Skeletal muscle cell (primary cell): Measurements from ENCODE around the gene MAB21L3.
A peak's percentile ranks its signal among the peaks of the same experiment; 100 is the strongest.

Experiments
- DNase-seq: peaks from one replicate; pipeline ENCODE4 v3.0.0-alpha.2; 2010; ENCODE audit warnings: low read depth
- H3K4me3 ChIP-seq: 2 replicates; pipeline ENCODE4 v1.5.1; 2011; ENCODE audit warnings: low read depth, mild to moderate bottlenecking, control low read depth, low read length, moderate library complexity

The MAB21L3 gene

DNA sequence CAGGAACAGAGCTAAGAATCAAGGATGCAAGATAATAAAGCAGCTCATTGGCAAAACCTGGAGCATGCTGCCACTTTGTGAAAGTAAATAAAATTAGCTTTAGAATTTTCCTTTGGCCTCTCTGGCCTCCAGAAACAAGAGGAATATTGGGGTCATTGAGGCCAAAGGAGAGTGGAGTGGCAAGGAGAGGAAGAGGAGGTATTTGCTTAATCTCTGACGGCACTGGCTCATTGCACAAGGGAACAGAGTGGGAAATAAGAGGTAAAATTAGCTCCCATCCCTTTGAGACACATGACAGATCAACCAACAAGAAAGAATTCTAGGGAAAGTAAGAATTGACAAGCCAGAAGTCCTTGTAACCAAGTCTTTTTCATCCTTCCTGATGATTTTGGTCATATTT, 48.4 kb downstream of the MAB21L3 start:
- no peak for DNase-seq
- no peak overlapping the region for H3K4me3 ChIP-seq

DNA sequence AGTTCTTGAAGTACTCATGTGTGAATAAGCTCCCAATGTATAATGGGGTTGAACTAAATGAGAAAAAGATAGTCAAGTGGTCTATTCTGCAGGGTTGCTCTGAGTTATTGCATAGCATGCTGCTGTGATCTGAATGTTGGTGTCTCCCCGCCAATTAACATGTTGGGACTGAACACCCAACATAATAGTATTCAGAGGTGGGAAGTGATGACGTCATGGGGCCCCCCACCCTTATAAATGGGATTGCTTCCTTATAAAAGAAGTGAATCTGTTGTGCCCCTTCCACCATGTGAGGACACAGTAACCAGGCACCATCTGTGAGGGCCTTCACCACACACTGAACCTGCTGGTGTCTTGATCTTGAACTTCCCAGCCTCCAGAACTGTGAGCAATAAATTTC, 50.2 kb downstream of the MAB21L3 start:
- DNase-seq, result no peak

GRCh38 chr1:116161877-116162390, 50.7 kb downstream of the MAB21L3 start:
- no peak overlapping the region for H3K4me3 ChIP-seq
- DNase-seq, result no peak

More for the DNA sequence above, 50.2 kb downstream of the MAB21L3 start:
- H3K4me3 ChIP-seq, result no peak overlapping the region

DNA sequence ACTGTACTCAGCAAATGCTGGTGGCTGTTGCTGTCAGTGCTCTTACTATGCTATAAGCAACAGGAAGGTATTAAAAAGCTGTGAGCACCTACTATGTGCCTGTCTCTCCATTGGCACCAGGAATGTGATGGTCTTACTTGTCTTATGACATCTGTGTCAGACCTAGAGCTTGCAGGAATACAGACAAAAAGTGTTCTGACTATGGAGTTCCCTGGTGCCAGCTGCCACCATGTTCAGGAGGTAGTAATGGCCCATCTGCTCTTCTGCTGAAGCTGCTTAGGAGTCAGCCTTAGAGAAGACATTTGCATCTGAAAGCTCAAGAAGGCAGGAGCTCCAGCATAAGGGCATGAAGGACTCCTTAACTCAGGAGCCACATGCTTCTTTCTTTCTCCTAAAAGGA, 52.3 kb downstream of the MAB21L3 start:
- no peak for DNase-seq
- H3K4me3 ChIP-seq, result no peak overlapping the region

GRCh38 chr1:116164150-116164549, 53.0 kb downstream of the MAB21L3 start:
- peak overlapping the region; percentile 23 for H3K4me3 ChIP-seq
- no peak for DNase-seq

DNA sequence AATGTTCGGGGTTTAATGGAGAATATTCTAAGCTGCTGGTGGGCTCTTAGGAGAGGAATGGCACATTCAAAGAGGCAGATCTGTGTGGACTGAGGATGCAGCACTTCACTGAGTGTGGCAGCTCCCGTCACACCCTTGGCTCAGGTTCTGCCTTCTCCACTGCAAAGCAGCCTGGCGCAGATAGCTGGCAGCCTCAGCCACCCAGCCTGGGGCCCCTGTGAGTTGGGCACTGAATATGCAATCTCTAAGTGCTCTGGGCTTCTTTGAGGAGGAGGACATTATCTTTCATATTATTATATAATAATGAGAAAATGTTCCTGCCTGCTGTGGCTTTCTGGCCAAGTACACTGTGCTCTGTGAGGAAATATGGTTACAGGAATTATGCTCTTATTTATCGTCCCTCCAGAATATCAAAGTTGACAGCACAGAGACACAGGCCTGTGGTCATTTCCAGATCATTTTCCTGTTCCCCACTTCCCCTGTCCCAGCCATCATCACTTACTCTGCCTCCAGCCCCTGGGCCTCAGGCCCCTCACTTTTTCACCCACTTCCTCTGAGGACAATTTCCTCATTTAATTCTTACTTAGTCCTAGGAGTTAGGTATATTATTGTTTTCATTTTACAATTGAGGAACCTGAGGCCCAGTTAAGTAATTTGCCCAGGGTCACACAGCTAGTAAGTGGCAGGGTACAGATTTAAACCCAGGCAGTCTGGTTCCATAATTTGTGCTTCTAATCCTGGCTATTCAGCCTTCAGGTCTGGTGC, 53.6 kb downstream of the MAB21L3 start:
- DNase-seq, result no peak
- peak overlapping the region; percentile 23 for H3K4me3 ChIP-seq

DNA sequence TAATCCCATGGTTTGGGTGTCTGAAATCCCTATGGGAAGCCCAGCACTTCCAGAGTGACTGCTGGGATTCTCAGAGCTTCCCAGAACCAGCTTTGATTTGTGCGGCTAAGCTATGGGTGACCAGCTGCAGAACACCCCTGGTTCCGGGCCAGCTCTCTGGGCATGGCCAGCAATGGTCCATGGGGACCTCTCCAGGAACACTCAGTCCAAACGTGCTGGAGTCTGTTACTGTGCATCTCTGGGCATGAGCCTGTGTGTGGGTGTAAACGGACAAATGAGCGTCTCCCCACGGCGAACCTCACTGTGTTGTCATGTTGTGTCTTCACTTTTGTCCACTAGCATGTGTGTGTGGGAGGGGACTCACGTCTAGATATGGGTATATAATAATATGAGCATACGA, 54.4 kb downstream of the MAB21L3 start:
- no peak for DNase-seq
- H3K4me3 ChIP-seq, result no peak overlapping the region

GRCh38 chr1:116166011-116166571, 54.9 kb downstream of the MAB21L3 start:
- no peak for DNase-seq
- H3K4me3 ChIP-seq, result no peak overlapping the region

GRCh38 chr1:116166655-116167054, 55.5 kb downstream of the MAB21L3 start:
- no peak overlapping the region for H3K4me3 ChIP-seq
- DNase-seq, result no peak

DNA sequence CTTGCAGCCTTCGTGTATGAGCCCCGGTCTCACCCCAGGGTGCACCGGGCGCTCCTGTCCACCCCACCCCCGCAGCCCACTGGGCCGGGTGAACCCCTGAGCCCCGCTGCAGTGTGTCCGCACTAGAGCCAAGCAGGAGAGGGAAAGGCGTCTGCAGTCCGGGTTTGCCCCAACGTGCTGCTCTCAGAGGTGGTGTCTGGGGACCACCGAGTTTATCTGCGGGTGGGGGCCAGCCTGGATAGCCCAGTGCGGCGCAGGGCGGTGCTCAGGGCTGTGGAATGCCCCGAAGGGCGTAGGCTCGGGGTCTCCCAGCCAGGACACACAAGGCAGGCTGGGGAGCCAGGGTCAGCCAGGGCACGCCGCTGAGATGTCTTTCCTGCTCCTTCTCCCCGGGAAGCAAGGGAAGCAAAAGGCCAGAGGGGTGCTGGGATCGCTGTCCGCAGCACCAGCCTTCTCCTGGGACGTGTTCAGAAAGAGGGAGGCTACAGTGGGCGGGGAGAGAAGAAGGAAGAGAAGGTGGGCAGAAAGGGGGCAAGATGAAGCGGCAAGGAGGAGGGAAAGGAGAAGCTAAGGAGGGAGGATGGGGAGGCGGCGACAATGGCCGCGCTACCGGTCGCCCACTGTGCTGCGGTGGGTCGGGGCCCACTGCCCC, 56.6 kb downstream of the MAB21L3 start:
- DNase-seq, result no peak

DNA sequence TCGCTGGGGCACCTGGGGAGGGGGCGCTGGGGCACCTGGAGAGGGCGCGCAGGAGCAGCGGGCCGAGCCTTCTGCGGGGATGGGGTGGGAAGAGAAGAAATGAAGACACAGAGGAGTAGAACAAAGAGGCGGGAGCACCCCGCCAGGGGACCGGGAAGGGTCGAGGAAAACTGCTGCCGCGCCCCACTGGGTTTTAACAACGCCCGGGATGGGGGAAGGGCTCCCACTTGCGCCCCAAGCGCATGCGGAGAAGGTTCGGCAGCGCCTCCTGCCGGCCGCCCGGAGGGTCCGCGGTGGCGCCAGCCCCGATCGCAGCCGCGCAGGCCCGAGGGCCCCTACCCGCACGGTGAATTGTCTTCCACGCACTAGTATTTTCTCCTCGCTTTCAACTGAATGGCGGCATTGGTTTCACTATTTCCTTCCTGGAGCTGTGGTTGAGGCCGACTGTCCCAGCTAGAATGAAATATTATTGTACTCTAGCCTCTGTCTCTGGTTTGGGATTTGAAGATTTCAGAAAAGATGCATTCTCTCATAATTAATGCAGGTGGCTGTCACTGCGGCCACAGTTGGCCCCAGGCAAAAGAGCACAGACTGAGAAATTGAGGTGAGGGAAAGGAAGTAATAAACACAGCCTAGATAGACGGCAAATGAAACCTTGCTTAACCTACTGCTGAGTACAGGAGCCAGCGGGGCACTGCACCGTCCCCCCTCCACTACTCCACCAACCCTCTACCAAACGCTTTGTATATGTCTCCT, 57.3 kb downstream of the MAB21L3 start:
- H3K4me3 ChIP-seq, result peak overlapping the region; percentile 56
- no peak for DNase-seq

More for the DNA sequence above, 56.6 kb downstream of the MAB21L3 start:
- H3K4me3 ChIP-seq, result peak overlapping the region; percentile 56

- no peak overlapping the region for H3K4me3 ChIP-seq
- DNase-seq, result no peak
Observed at GRCh38 chr1:116169898-116170297, 58.7 kb downstream of the MAB21L3 start.

GRCh38 chr1:116170721-116171589, 59.8 kb downstream of the MAB21L3 start:
- DNase-seq, result no peak
- H3K4me3 ChIP-seq, result no peak overlapping the region

GRCh38 chr1:116172666-116173065, 61.5 kb downstream of the MAB21L3 start:
- no peak overlapping the region for H3K4me3 ChIP-seq
- DNase-seq, result no peak

GRCh38 chr1:116175611-116176010, 64.4 kb downstream of the MAB21L3 start:
- no peak overlapping the region for H3K4me3 ChIP-seq
- DNase-seq, result no peak

DNA sequence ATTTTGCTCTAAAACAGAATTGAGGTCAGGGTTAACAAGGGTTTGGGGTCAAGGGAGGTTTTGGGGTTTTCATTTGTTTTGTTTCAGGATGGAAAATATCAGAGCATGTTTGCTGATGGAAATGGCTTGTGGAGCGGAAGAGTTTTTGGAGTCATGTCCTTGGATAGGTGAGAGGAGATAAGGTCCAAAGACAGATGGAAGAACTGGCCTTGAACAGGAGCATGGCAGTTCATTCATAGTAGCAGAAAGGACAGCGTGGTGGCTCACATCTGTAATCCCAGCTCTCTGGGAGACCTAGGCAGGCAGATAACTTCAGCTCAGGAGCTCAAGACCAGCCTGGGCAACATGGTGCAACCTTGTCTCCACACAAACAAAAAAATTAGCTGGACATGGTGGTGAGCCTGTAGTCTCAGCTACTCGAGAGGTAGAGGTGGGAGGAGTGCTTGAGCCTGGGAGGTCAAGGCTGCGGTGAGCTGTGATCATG, 65.1 kb downstream of the MAB21L3 start:
- DNase-seq, result no peak

DNA sequence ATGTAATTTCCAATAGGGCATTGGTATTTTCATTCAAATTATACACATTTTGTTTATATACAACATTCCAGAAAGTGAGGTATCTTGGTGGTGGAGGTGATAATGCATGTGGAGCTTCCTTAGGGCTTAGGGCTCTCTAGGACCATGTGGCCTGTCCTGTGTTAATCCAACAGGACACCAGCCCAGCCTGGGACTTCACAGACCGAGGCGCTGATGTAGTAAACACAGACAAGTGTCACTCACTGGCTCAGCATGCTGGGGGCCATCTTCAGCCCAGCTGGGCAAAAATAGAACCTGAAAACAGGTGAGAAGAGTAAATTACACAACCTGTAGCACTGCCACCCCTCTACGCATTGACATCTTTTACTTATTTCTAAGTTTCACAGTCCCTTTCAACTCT, 66.7 kb downstream of the MAB21L3 start:
- DNase-seq, result no peak
- no peak overlapping the region for H3K4me3 ChIP-seq

More for the DNA sequence above, 65.1 kb downstream of the MAB21L3 start:
- no peak overlapping the region for H3K4me3 ChIP-seq

GRCh38 chr1:116178837-116179236, 67.6 kb downstream of the MAB21L3 start:
- no peak for DNase-seq
- no peak overlapping the region for H3K4me3 ChIP-seq

GRCh38 chr1:116179419-116179818, 68.2 kb downstream of the MAB21L3 start:
- DNase-seq, result no peak
- H3K4me3 ChIP-seq, result no peak overlapping the region
